Thyroid gland (tissue), 4 donors: Measurements from ENCODE around the gene CCDC86. TPM values are rescaled to one million over a fixed set of nuclear protein-coding genes. Genes with fewer than 3 reads are reported as not detected.

Experiments used
- DNase-seq, 2 donors: peaks; one replicate each; pipeline ENCODE4 v3.0.0-alpha.2; 2019
- H3K27ac ChIP-seq, 3 donors: fragments of 200-600 bp; sonication (generic); 1 replicate in 2 of 3; 2 replicates in 1 of 3; pipeline ENCODE4 v1.5.1; 2016 to 2019; ENCODE audit warnings: mild to moderate bottlenecking in 1 of 3, moderate library complexity in 1 of 3
- H3K27me3 ChIP-seq: fragments of 200-600 bp; sonication (generic); one replicate; pipeline ENCODE4 v1.5.1; 2019
- H3K36me3 ChIP-seq, 2 donors: fragments of 200-600 bp; sonication (generic); one replicate each; pipeline ENCODE4 v1.5.1; 2016 to 2019
- H3K4me1 ChIP-seq, 2 donors: fragments of 200-600 bp; sonication (generic); one replicate each; pipeline ENCODE4 v1.5.1; 2017 to 2019
- H3K4me3 ChIP-seq, 3 donors: fragments of 200-600 bp; sonication (generic); replicated peaks in 1 of 3; 1 replicate in 2 of 3; 2 replicates in 1 of 3; pipeline ENCODE4 v1.5.1; 2016; ENCODE audit warnings: mild to moderate bottlenecking in 1 of 3
- H3K9me3 ChIP-seq: fragments of 200-600 bp; sonication (generic); one replicate; pipeline ENCODE4 v1.5.1; 2017
- POLR2A ChIP-seq, 2 donors: fragments of 450-650 bp; IDR thresholded peaks; one replicate each; pipeline ENCODE4 v1.6.1; 2017; ENCODE audit warnings: antibody characterized with exemption in 2 of 2, mild to moderate bottlenecking in 2 of 2, moderate library complexity in 1 of 2
- WGBS, 2 donors: methylation state at CpG; one replicate each; pipeline ENCODE4 v1.1.5; 2017; 5-methylcytosine and 5-hydroxymethylcytosine counted together
- intact Hi-C: fragments of 100-400 bp; cut with DNase I; formaldehyde crosslinking; loops from one replicate; pipeline ENCODE4 v1.15.1; 2023
- total RNA-seq, 4 donors: library from RNA; depleted of rRNA; stranded (reverse); fragments of >200 nt; gene quantifications; one replicate each; pipeline ENCODE4 v1.2.3, GENCODE V29; 2016
- TF ChIP-seq, protein P1 (sequence below), 6 experiments: fragments of 200-600 bp in 3 of 6; fragments of 450-650 bp in 3 of 6; sonication (generic) in 3 of 6; IDR thresholded peaks; one replicate each; pipeline ENCODE4 v1.5.1; 2016 to 2019; ENCODE audit warnings: antibody characterized with exemption in 6 of 6, mild to moderate bottlenecking in 2 of 6, inconsistent platforms in 1 of 6, moderate library complexity in 1 of 6

Gene CCDC86
- total RNA-seq, 4 donors from 2014 or later: 6.7 to 19.6 (median 14.2) TPM

DNA sequence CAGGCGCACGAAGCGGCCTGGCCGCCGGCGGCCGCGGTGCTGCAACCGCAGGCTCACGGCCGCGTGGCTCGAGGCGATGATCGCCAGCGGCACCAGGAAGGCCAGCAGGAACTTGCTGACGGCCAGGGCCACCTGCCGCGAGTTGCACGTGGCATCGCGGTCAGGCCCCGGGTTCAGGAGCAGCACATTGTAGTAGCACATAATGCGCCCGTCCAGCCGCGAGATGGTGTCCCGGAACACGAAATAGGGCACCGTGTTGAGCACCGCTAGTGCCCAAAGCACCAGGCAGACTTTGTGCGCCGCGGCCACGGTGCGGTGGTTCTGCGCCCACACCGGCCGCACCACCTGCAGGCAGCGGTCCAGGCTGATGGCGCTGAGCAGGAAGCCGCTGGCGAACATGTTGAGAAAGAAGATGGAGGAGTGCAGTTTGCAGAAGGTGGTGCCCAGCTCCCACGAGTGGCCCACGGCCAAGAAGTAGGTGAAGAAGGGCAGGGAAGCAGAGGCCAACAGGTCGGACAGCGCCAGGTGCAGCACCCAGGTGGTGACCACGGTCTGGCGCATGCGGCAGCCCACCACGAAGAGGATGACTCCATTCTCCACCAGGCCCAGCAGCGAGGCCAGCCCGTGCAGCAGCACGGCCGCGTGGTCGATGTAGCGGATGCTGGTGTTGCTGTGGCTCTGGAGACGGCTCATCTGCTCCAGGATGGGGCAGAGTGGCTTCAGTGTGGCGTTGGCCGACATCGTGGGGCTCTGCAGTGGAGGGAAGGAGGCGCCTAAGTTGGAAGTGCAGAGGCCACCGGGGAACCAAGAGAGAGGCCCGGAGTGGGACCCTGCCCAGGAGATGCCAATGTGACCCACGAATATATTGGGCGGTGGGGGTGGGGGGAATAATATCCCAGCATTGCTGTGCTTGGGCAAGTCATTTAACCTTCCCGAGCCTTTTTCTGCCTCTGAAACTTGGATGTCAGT is 11.4 kb downstream of the CCDC86 start:
- Histone ChIP-seq H3K9me3 (no peaks in the 10 kb centered on the region), H3K36me3 (peaks cover 14 to 16% of the 10 kb centered on the region in 2 donors), H3K4me1 (no peaks in the 10 kb centered on the region), H3K27me3 (no peaks in the 10 kb centered on the region), H3K4me3 (no peak overlapping the region), H3K27ac (no peak overlapping the region)
- DNase-seq: no peak
- intact Hi-C loops: no loop called here
- no peak for TF ChIP-seq POLR2A (IDR thresholded peaks at IDR 0.05)
- WGBS, 2 donors: 81 to 92% methylated on average over 38 to 67 of the region's 68 CpGs

DNA sequence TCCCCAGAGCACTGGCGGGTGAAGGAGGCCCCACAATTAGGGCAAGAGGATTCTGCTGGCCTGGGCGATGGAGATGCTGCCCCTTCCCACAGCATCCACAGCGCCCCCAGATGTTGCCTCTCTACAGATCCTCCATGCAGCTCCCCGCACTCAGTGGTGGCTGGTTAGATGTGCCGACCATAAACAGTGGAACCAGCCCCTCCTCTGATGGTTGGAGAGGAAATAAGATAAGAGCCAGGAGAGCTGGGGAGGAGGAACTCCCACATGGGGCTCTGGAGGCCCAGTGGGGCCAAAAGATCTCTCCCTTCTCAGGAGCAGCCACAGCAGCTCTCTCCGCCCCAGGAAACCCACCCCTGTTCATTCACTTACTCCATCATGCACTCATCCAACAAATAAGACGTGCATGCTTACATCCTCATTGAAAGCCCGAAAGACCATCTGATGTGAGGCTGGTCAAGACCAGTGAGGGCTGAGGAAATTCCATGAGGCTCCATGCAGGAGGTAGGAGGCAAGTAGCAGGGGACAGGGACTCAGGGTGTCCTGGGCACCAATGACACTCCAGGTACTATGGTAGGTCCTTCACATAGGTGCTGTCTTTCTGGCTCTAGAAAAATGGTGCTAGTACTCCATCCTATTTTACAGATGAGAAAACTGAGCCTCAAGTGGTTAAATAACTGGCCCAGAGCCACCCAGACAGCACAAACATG is 12.4 kb downstream of the CCDC86 start:
- H3K4me1 ChIP-seq: no peaks in the 10 kb centered on the region
- WGBS, 2 donors: 88 to 91% methylated on average over 8 of the region's 8 CpGs
- no peak for DNase-seq
- intact Hi-C loops: no loop called here
- H3K27ac ChIP-seq: no peak overlapping the region
- no peak for TF ChIP-seq POLR2A (IDR thresholded peaks at IDR 0.05)
- TF ChIP-seq, protein P1, sequence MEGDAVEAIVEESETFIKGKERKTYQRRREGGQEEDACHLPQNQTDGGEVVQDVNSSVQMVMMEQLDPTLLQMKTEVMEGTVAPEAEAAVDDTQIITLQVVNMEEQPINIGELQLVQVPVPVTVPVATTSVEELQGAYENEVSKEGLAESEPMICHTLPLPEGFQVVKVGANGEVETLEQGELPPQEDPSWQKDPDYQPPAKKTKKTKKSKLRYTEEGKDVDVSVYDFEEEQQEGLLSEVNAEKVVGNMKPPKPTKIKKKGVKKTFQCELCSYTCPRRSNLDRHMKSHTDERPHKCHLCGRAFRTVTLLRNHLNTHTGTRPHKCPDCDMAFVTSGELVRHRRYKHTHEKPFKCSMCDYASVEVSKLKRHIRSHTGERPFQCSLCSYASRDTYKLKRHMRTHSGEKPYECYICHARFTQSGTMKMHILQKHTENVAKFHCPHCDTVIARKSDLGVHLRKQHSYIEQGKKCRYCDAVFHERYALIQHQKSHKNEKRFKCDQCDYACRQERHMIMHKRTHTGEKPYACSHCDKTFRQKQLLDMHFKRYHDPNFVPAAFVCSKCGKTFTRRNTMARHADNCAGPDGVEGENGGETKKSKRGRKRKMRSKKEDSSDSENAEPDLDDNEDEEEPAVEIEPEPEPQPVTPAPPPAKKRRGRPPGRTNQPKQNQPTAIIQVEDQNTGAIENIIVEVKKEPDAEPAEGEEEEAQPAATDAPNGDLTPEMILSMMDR (IDR thresholded peaks at IDR 0.05): no peak
- H3K27me3 ChIP-seq: no peaks in the 10 kb centered on the region
- H3K36me3 ChIP-seq: peaks cover 14 to 16% of the 10 kb centered on the region in 2 donors
- H3K9me3 ChIP-seq: no peaks in the 10 kb centered on the region
- no peak overlapping the region for H3K4me3 ChIP-seq

DNA sequence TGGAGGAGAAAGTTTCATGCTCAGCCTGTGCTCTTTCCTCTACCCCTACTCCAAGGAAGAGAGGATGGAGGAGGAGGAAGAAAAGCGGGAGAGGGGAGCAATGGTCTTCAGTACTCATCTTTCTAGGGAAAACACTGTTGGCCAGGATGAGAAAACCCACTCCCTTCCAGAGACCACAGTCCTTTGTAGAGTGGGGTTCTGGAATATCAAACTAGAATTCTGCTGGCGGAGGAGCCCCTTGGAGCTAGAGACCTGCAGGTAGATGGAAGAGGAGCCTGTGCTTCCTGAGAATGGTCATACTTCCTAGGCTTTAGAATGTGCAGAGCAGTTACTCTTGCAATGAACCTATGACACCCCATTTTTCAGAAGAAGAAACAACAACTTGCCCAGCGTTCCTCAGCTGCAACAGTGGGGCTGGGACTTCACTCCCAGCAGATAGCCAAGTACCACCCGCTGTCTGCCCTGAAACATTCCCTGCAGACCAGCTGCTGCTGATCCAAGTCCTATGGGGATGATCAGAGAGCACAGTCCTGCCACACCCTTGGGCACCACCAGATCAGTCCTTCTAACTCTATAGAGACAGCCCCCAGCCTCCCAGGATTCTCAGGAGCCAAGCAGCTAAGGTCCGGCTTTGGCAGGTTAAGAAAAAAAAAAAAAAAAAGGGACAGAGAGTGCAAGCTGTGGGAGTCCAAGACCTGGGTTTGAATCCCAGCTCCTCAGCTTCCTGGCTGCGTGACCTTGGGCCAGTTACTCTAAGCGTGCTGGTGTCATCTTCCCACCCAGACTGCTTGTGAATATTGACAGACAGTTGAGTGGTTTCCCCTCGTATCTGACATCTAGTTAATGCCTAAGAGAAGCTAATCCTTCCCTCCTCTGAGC is 13.2 kb downstream of the CCDC86 start:
- no peak for TF ChIP-seq POLR2A (IDR thresholded peaks at IDR 0.05)
- TF ChIP-seq, protein P1 (IDR thresholded peaks at IDR 0.05): no peak
- intact Hi-C loops: no loop called here
- no peak for DNase-seq
- H3K4me3 ChIP-seq: no peak overlapping the region
- H3K36me3 ChIP-seq: peaks cover 10 to 12% of the 10 kb centered on the region in 2 donors
- no peak overlapping the region for H3K27ac ChIP-seq
- H3K27me3 ChIP-seq: no peaks in the 10 kb centered on the region
- WGBS, 2 donors: 71 to 78% methylated on average over 7 to 8 of the region's 8 CpGs
- no peaks in the 10 kb centered on the region for H3K4me1 ChIP-seq
- H3K9me3 ChIP-seq: no peaks in the 10 kb centered on the region

DNA sequence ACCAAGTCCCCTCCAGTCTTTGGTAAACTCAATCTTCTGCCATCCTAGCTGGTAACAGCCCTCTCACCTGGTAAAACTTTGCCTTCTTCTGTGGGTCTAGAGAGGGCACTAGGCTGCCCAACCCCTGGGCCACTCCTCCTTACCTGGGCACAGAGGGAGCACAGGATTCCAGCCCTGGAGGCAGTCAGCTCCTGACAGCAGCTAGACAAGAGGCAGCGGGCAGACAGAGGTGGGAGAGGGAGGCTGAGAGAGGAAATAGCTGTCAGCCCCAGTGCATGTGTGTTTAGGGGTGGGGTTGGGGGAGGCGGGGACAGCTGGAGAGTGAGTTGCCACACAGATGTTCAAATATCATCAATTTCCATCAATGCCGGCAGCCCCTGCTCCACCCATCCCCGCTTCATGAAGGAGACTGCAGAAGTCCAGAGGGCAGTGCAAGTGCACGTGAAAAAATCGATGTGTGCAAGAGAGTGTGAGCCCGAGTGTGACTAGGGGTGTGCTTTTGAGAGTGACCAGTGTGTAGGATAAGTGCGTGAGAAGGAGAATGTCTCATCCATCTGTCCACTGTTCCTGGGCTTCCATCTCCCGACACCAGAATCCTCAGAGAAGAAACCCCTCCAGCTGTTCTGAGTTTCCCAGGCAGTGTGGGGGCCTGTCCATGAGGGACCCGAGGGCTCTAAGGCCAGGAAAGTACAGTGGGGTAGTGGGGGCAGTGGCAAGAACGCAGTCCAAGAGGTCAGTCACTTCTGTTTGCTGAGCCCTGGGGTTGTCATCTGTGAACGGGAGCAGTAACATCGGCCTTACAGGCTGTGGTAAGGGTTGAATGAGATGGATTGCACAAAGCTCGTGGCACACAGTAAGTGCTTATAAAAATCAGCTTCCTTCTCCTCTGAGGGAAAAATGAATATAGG is 14.1 kb downstream of the CCDC86 start, which contains the start of gene PTGDR2:
Gene PTGDR2, minus strand, starts transcription at position 225 of the 908 bp plus-strand sequence. CDS start 2,228 bp downstream, outside the sequence.
- TF ChIP-seq, protein P1 (IDR thresholded peaks at IDR 0.05): no peak
- TF ChIP-seq POLR2A (IDR thresholded peaks at IDR 0.05): no peak
- DNase-seq: no peak
- H3K4me1 ChIP-seq: no peaks in the 10 kb centered on the region
- H3K27me3 ChIP-seq: no peaks in the 10 kb centered on the region
- H3K9me3 ChIP-seq: no peaks in the 10 kb centered on the region
- intact Hi-C loops: no loop called here
- no peak within 1 kb of the TSS for H3K4me3 ChIP-seq
- 75 to 79% methylated on average over 14 of the region's 14 CpGs for WGBS, 2 donors
- peaks cover 3% of the 10 kb centered on the region in 2 donors for H3K36me3 ChIP-seq
- H3K27ac ChIP-seq: no peak within 1 kb of the TSS
